Measurements from ENCODE around the gene CARNS1. TPM values are rescaled to one million over a fixed set of nuclear protein-coding genes. Genes with fewer than 3 reads are reported as not detected.

Gene CARNS1
- total and polyA plus RNA-seq, 4 donors, result 0.05 to 0.19 (median 0.10) TPM

DNA sequence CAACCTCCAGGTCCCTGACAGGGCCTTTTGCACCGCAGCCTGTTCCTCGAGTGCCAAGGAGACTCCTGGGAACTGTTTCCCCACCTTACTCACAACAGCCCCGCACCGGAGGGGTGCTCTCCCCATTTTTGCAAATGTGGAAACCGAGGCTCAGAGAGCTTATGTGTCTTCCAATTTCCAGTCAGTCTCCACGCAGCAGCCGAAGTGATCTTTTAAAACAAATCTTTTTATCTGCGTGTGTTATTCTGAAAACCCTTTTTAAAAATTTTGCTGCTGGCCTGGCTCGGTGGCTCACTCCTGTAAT is 54.0 kb downstream of the CARNS1 start:
- Histone ChIP-seq H3K27me3 (ENCODE audit: control insufficient read depth in 4 of 4, insufficient read depth in 4 of 4, low read length in 3 of 4) (no peaks in the 10 kb centered on the region), H3K9ac (ENCODE audit: low read depth in 1 of 2, low read length in 2 of 2) (peak overlapping the region; percentile 60 to 88), H3K9me3 (ENCODE audit: control insufficient read depth in 4 of 4, low read length in 3 of 4) (no peaks in the 10 kb centered on the region), H3K36me3 (ENCODE audit: control insufficient read depth in 4 of 4, insufficient read depth in 3 of 4, low read depth in 1 of 4, low read length in 3 of 4) (no peaks in the 10 kb centered on the region), H3K4me3 (ENCODE audit: low read depth in 1 of 3, low read length in 3 of 3) (peak overlapping the region; percentile 72 to 91 (median 80)), H3K27ac (ENCODE audit: low read depth in 1 of 2, low read length in 2 of 2) (peak overlapping the region; percentile 86), H3K4me1 (ENCODE audit: control insufficient read depth in 4 of 4, insufficient read depth in 4 of 4, low read length in 3 of 4) (peaks cover 15 to 40% (median 29%) of the 10 kb centered on the region in 4 donors)
- 22% methylated on average over 9 of the region's 9 CpGs for WGBS
- DNase-seq (ENCODE audit: low spot score), result no peak
- TF ChIP-seq, protein P1, sequence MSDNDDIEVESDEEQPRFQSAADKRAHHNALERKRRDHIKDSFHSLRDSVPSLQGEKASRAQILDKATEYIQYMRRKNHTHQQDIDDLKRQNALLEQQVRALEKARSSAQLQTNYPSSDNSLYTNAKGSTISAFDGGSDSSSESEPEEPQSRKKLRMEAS (IDR thresholded peaks at IDR 0.05), result no peak
- TF ChIP-seq HNF4A (conservative IDR thresholded peaks at IDR 0.05), result no peak
- TF ChIP-seq YY1 (IDR thresholded peaks at IDR 0.05), result no peak
- no peak for TF ChIP-seq FOXA2 (IDR thresholded peaks at IDR 0.05)
- no peak for TF ChIP-seq HNF4G (IDR thresholded peaks at IDR 0.05)
- TF ChIP-seq, protein P2, sequence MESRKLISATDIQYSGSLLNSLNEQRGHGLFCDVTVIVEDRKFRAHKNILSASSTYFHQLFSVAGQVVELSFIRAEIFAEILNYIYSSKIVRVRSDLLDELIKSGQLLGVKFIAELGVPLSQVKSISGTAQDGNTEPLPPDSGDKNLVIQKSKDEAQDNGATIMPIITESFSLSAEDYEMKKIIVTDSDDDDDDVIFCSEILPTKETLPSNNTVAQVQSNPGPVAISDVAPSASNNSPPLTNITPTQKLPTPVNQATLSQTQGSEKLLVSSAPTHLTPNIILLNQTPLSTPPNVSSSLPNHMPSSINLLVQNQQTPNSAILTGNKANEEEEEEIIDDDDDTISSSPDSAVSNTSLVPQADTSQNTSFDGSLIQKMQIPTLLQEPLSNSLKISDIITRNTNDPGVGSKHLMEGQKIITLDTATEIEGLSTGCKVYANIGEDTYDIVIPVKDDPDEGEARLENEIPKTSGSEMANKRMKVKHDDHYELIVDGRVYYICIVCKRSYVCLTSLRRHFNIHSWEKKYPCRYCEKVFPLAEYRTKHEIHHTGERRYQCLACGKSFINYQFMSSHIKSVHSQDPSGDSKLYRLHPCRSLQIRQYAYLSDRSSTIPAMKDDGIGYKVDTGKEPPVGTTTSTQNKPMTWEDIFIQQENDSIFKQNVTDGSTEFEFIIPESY (IDR thresholded peaks at IDR 0.05), result no peak
- TF ChIP-seq FOXA1 (IDR thresholded peaks at IDR 0.05), result no peak
- no peak for TF ChIP-seq EGR1 (IDR thresholded peaks at IDR 0.05; ENCODE audit: low read depth in 2 of 2)
- TF ChIP-seq, protein P3, sequence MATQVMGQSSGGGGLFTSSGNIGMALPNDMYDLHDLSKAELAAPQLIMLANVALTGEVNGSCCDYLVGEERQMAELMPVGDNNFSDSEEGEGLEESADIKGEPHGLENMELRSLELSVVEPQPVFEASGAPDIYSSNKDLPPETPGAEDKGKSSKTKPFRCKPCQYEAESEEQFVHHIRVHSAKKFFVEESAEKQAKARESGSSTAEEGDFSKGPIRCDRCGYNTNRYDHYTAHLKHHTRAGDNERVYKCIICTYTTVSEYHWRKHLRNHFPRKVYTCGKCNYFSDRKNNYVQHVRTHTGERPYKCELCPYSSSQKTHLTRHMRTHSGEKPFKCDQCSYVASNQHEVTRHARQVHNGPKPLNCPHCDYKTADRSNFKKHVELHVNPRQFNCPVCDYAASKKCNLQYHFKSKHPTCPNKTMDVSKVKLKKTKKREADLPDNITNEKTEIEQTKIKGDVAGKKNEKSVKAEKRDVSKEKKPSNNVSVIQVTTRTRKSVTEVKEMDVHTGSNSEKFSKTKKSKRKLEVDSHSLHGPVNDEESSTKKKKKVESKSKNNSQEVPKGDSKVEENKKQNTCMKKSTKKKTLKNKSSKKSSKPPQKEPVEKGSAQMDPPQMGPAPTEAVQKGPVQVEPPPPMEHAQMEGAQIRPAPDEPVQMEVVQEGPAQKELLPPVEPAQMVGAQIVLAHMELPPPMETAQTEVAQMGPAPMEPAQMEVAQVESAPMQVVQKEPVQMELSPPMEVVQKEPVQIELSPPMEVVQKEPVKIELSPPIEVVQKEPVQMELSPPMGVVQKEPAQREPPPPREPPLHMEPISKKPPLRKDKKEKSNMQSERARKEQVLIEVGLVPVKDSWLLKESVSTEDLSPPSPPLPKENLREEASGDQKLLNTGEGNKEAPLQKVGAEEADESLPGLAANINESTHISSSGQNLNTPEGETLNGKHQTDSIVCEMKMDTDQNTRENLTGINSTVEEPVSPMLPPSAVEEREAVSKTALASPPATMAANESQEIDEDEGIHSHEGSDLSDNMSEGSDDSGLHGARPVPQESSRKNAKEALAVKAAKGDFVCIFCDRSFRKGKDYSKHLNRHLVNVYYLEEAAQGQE (IDR thresholded peaks at IDR 0.05), result no peak

DNA sequence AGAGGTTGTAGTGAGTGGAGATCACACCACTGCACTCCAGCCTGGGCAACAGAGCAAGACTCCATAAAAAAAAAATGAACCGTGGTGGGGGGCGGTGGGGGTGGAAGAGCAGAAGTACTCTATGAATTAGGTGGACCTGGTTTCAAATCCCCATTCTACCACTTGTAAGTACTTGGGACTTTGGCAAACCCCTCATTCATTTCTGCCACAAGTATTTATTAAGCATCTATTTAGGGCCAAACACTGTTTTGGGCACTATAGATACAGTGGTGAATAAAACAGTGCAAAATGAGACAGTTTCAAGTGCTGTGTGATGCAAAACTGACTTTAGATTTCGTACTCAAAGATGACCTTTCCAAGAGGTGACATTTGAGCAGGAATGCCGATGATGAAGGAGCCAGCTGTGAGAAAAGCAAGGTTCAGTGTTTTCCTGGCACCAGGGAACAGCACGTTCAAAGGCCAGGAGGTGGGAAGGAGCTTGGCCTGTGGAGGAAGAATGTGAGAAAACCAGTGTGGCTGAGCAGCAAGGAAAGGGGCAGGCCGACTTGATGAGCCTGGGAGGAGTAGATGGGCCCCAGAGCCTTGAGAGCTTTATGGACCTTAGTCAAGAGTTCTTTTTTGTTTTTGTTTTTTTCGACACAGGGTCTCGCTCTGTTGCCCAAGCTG is 55.0 kb downstream of the CARNS1 start:
- WGBS, result 78% methylated on average over 8 of the region's 8 CpGs
- TF ChIP-seq NR2F2 (IDR thresholded peaks at IDR 0.05) (no peak), JUND (IDR thresholded peaks at IDR 0.05) (no peak), FOXA1 (IDR thresholded peaks at IDR 0.05) (no peak), RAD21 (IDR thresholded peaks at IDR 0.05) (no peak)
- Histone ChIP-seq H3K27ac (ENCODE audit: low read depth in 1 of 2, low read length in 2 of 2) (no peak overlapping the region), H3K9ac (ENCODE audit: low read depth in 1 of 2, low read length in 2 of 2) (no peak overlapping the region), H3K36me3 (ENCODE audit: control insufficient read depth in 4 of 4, insufficient read depth in 3 of 4, low read depth in 1 of 4, low read length in 3 of 4) (no peaks in the 10 kb centered on the region), H3K4me3 (ENCODE audit: low read depth in 1 of 3, low read length in 3 of 3) (no peak overlapping the region), H3K9me3 (ENCODE audit: control insufficient read depth in 4 of 4, low read length in 3 of 4) (no peaks in the 10 kb centered on the region), H3K4me1 (ENCODE audit: control insufficient read depth in 4 of 4, insufficient read depth in 4 of 4, low read length in 3 of 4) (peaks cover 15 to 39% (median 29%) of the 10 kb centered on the region in 4 donors), H3K27me3 (ENCODE audit: control insufficient read depth in 4 of 4, insufficient read depth in 4 of 4, low read length in 3 of 4) (no peaks in the 10 kb centered on the region)
- no peak for DNase-seq (ENCODE audit: low spot score)

DNA sequence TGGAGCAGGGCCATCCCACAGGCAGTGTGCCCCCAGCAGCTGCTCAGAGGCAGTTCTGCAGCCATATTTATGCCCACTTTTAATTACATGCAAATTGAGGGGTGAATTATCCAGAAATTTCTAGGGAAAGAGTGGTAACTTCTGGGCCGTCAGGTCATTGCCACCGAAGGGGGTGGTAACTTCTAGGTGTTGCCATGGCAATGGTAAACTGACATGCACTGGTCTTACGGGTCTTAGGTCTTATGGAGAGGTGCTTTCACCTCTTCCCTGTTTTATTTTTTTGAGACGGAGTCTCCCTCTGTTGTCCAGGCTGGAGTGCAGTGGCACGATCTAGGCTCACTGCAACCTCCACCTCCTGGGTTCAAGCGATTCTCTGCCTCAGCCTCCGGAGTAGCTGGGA is 57.4 kb downstream of the CARNS1 start:
- no peak for DNase-seq (ENCODE audit: low spot score)
- Histone ChIP-seq H3K4me3 (ENCODE audit: low read depth in 1 of 3, low read length in 3 of 3) (no peak overlapping the region), H3K9me3 (ENCODE audit: control insufficient read depth in 4 of 4, low read length in 3 of 4) (no peaks in the 10 kb centered on the region), H3K36me3 (ENCODE audit: control insufficient read depth in 4 of 4, insufficient read depth in 3 of 4, low read depth in 1 of 4, low read length in 3 of 4) (no peaks in the 10 kb centered on the region), H3K27ac (ENCODE audit: low read depth in 1 of 2, low read length in 2 of 2) (no peak overlapping the region), H3K4me1 (ENCODE audit: control insufficient read depth in 4 of 4, insufficient read depth in 4 of 4, low read length in 3 of 4) (peaks cover 5 to 21% (median 13%) of the 10 kb centered on the region in 4 donors), H3K9ac (ENCODE audit: low read depth in 1 of 2, low read length in 2 of 2) (no peak overlapping the region), H3K27me3 (ENCODE audit: control insufficient read depth in 4 of 4, insufficient read depth in 4 of 4, low read length in 3 of 4) (no peaks in the 10 kb centered on the region)
- 69% methylated on average over 7 of the region's 7 CpGs for WGBS
- TF ChIP-seq, protein P1 (IDR thresholded peaks at IDR 0.05), result no peak

Small RNA genes lying within 50 kb of the gene (small RNA-seq; reads per million reads assigned to genes)
- gene RNU6-1238P, result not detected

Other genes with a start within 250 kb of the CARNS1 start
- 10 to 100 TPM; 35.0 to 41.4 TPM for gene GRK2, start 149.2 kb upstream of the CARNS1 start, total RNA-seq
- 10 to 100 TPM; 13.4 to 28.4 TPM for gene GRK2, start 149.2 kb upstream of the CARNS1 start, polyA plus RNA-seq
- gene ANKRD13D, start 126.4 kb upstream of the CARNS1 start, total RNA-seq, result 10 to 100 TPM in 1 of 2 donors, 1 to 10 TPM in 1; 5.6 to 15.0 TPM
- gene ANKRD13D, start 126.4 kb upstream of the CARNS1 start, polyA plus RNA-seq, result 1 to 10 TPM; 5.5 to 6.1 TPM
- 10 to 100 TPM in 1 of 2 donors, 1 to 10 TPM in 1; 4.8 to 10.4 TPM for gene SSH3, start 112.1 kb upstream of the CARNS1 start, total RNA-seq
- 1 to 10 TPM; 7.6 to 8.7 TPM for gene SSH3, start 112.1 kb upstream of the CARNS1 start, polyA plus RNA-seq
- 10 to 100 TPM; 18.8 to 53.0 TPM for gene POLD4, start 62.1 kb upstream of the CARNS1 start, total RNA-seq
- 100 to 1,000 TPM; 119 to 246 TPM for gene POLD4, start 62.1 kb upstream of the CARNS1 start, polyA plus RNA-seq
- under 1 TPM; 0.17 to 0.23 TPM for gene CLCF1, start 42.1 kb upstream of the CARNS1 start, total RNA-seq
- 1 to 10 TPM in 1 of 2 donors, under 1 TPM in 1; 0.14 to 1.8 TPM for gene CLCF1, start 42.1 kb upstream of the CARNS1 start, polyA plus RNA-seq
- 1 to 10 TPM; 5.9 to 8.6 TPM for gene RAD9A, start 23.7 kb upstream of the CARNS1 start, total RNA-seq
- 1 to 10 TPM; 4.5 to 5.4 TPM for gene RAD9A, start 23.7 kb upstream of the CARNS1 start, polyA plus RNA-seq
- 10 to 100 TPM; 62.4 to 92.9 TPM for gene PPP1CA, start 13.8 kb upstream of the CARNS1 start, total RNA-seq
- gene PPP1CA, start 13.8 kb upstream of the CARNS1 start, polyA plus RNA-seq, result 10 to 100 TPM; 74.2 to 77.6 TPM
- 1 to 10 TPM; 2.3 to 4.4 TPM for gene TBC1D10C, start 11.6 kb upstream of the CARNS1 start, total RNA-seq
- gene TBC1D10C, start 11.6 kb upstream of the CARNS1 start, polyA plus RNA-seq, result 1 to 10 TPM; 1.1 to 1.6 TPM
- gene RPS6KB2, start 12.8 kb downstream of the CARNS1 start, total RNA-seq, result 10 to 100 TPM; 42.2 to 49.6 TPM
- gene RPS6KB2, start 12.8 kb downstream of the CARNS1 start, polyA plus RNA-seq, result 10 to 100 TPM; 31.5 to 33.2 TPM
- gene PTPRCAP, start 22.0 kb downstream of the CARNS1 start, total RNA-seq, result 1 to 10 TPM; 3.9 to 5.0 TPM
- 1 to 10 TPM; 2.9 to 6.2 TPM for gene PTPRCAP, start 22.0 kb downstream of the CARNS1 start, polyA plus RNA-seq
- 10 to 100 TPM; 34.4 to 41.4 TPM for gene CORO1B, start 27.8 kb downstream of the CARNS1 start, total RNA-seq
- 10 to 100 TPM; 14.1 to 38.4 TPM for gene CORO1B, start 27.8 kb downstream of the CARNS1 start, polyA plus RNA-seq
- gene GPR152, start 37.1 kb downstream of the CARNS1 start, total RNA-seq, result not detected
- gene GPR152, start 37.1 kb downstream of the CARNS1 start, polyA plus RNA-seq, result not detected
- gene CABP4, start 39.7 kb downstream of the CARNS1 start, total RNA-seq, result 1 to 10 TPM; 2.1 to 2.9 TPM
- 1 to 10 TPM in 1 of 2 donors, under 1 TPM in 1; 0.85 to 1.2 TPM for gene CABP4, start 39.7 kb downstream of the CARNS1 start, polyA plus RNA-seq
- gene TMEM134, start 53.6 kb downstream of the CARNS1 start, total RNA-seq, result 10 to 100 TPM; 10.2 to 50.8 TPM
- 10 to 100 TPM; 76.3 to 86.9 TPM for gene TMEM134, start 53.6 kb downstream of the CARNS1 start, polyA plus RNA-seq
- 10 to 100 TPM; 17.6 to 21.5 TPM for gene AIP, start 67.3 kb downstream of the CARNS1 start, total RNA-seq
- gene AIP, start 67.3 kb downstream of the CARNS1 start, polyA plus RNA-seq, result 10 to 100 TPM; 24.7 to 28.2 TPM
- 1 to 10 TPM; 3.2 to 6.9 TPM for gene PITPNM1, start 89.7 kb downstream of the CARNS1 start, total RNA-seq
- 1 to 10 TPM; 1.3 to 9.3 TPM for gene PITPNM1, start 89.7 kb downstream of the CARNS1 start, polyA plus RNA-seq
- 10 to 100 TPM; 14.1 to 32.5 TPM for gene CDK2AP2, start 92.5 kb downstream of the CARNS1 start, total RNA-seq
- 100 to 1,000 TPM in 1 of 2 donors, 10 to 100 TPM in 1; 80.7 to 126 TPM for gene CDK2AP2, start 92.5 kb downstream of the CARNS1 start, polyA plus RNA-seq
- not detected for gene CABP2, start 107.8 kb downstream of the CARNS1 start, total RNA-seq
- gene CABP2, start 107.8 kb downstream of the CARNS1 start, polyA plus RNA-seq, result not detected
- gene GSTP1, start 168.1 kb downstream of the CARNS1 start, total RNA-seq, result 100 to 1,000 TPM in 1 of 2 donors, 10 to 100 TPM in 1; 25.6 to 228 TPM
- gene GSTP1, start 168.1 kb downstream of the CARNS1 start, polyA plus RNA-seq, result 10 to 100 TPM; 35.1 to 54.5 TPM
- 100 to 1,000 TPM in 1 of 2 donors, 10 to 100 TPM in 1; 83.6 to 162 TPM for gene NDUFV1, start 191.3 kb downstream of the CARNS1 start, total RNA-seq
- 100 to 1,000 TPM; 163 to 172 TPM for gene NDUFV1, start 191.3 kb downstream of the CARNS1 start, polyA plus RNA-seq
- gene NUDT8, start 214.3 kb downstream of the CARNS1 start, total RNA-seq, result 10 to 100 TPM; 19.5 to 19.6 TPM
- 10 to 100 TPM; 29.3 to 66.9 TPM for gene NUDT8, start 214.3 kb downstream of the CARNS1 start, polyA plus RNA-seq
- not detected for gene TBX10, start 224.1 kb downstream of the CARNS1 start, total RNA-seq
- under 1 TPM; 0.12 to 0.43 TPM for gene TBX10, start 224.1 kb downstream of the CARNS1 start, polyA plus RNA-seq
- gene ACY3, start 235.1 kb downstream of the CARNS1 start, total RNA-seq, result 1 to 10 TPM; 2.7 to 5.8 TPM
- 10 to 100 TPM in 1 of 2 donors, 1 to 10 TPM in 1; 9.4 to 12.9 TPM for gene ACY3, start 235.1 kb downstream of the CARNS1 start, polyA plus RNA-seq

Measured in liver (tissue), 10 donors.